Activated naive CD4-positive, alpha-beta T cell treated with anti-CD3 and anti-CD28 coated beads, Interleukin-2, amount 10 ng/mL, durations not matched to agents 7 days and 5 days (primary cell): Measurements from ENCODE around the gene HMGB4.

ENCODE experiments used
- CTCF ChIA-PET: fragments of 350-600 bp; sonication (Branson Sonifier 250); formaldehyde crosslinking; loops from one replicate; lab custom pipeline; 2021; ENCODE audit warnings: antibody characterized with exemption; lab: Charles Lee
- DNase-seq: peaks from one replicate; pipeline ENCODE4 v3.0.0-alpha.2; 2020
- H3K27ac Mint-ChIP-seq: one replicate; pipeline ENCODE4 v1.8.0; 2021; ENCODE audit warnings: mild to moderate bottlenecking, moderate library complexity, mixed read lengths
- H3K27me3 Mint-ChIP-seq: one replicate; pipeline ENCODE4 v1.8.0; 2021; ENCODE audit warnings: mild to moderate bottlenecking, mixed read lengths
- H3K36me3 Mint-ChIP-seq: one replicate; pipeline ENCODE4 v1.8.0; 2021; ENCODE audit warnings: mixed read lengths
- H3K4me1 Mint-ChIP-seq: one replicate; pipeline ENCODE4 v1.8.0; 2021; ENCODE audit warnings: mixed read lengths
- H3K4me3 Mint-ChIP-seq: one replicate; pipeline ENCODE4 v1.8.0; 2021; ENCODE audit warnings: mild to moderate bottlenecking, moderate library complexity, mixed read lengths
- H3K9me3 Mint-ChIP-seq: one replicate; pipeline ENCODE4 v1.8.0; 2021; ENCODE audit warnings: mixed read lengths

The HMGB4 gene

GRCh38 chr1:33860671-33861070, 3.2 kb upstream of the HMGB4 start:
- no peak for DNase-seq
- Mint-ChIP-seq H3K4me3 (no peak overlapping the region), H3K4me1 (no peaks in the 10 kb centered on the region), H3K27me3 (peaks cover 4% of the 10 kb centered on the region), H3K27ac (no peak overlapping the region), H3K36me3 (no peaks in the 10 kb centered on the region), H3K9me3 (no peaks in the 10 kb centered on the region)
- CTCF ChIA-PET = no interaction called here

- H3K9me3 Mint-ChIP-seq = no peaks in the 10 kb centered on the region
- no peak overlapping the region for H3K4me3 Mint-ChIP-seq
- no peaks in the 10 kb centered on the region for H3K4me1 Mint-ChIP-seq
- CTCF ChIA-PET = no interaction called here
- no peaks in the 10 kb centered on the region for H3K36me3 Mint-ChIP-seq
- peaks cover 4% of the 10 kb centered on the region for H3K27me3 Mint-ChIP-seq
- DNase-seq = no peak
- no peak overlapping the region for H3K27ac Mint-ChIP-seq
These were observed 846 bp downstream of the HMGB4 start for GRCh38 chr1:33864460-33865389.

- Mint-ChIP-seq H3K27me3 (peaks cover 4% of the 10 kb centered on the region), H3K4me1 (no peaks in the 10 kb centered on the region), H3K9me3 (no peaks in the 10 kb centered on the region), H3K4me3 (no peak overlapping the region), H3K27ac (no peak overlapping the region), H3K36me3 (no peaks in the 10 kb centered on the region)
- no peak for DNase-seq
- CTCF ChIA-PET = no interaction called here
These were observed 2.4 kb downstream of the HMGB4 start for GRCh38 chr1:33866281-33866680.

- H3K4me1 Mint-ChIP-seq = no peaks in the 10 kb centered on the region
- no peaks in the 10 kb centered on the region for H3K9me3 Mint-ChIP-seq
- H3K4me3 Mint-ChIP-seq = no peak overlapping the region
- CTCF ChIA-PET = no interaction called here
- no peaks in the 10 kb centered on the region for H3K36me3 Mint-ChIP-seq
- peaks cover 4% of the 10 kb centered on the region for H3K27me3 Mint-ChIP-seq
- DNase-seq = no peak
- H3K27ac Mint-ChIP-seq = no peak overlapping the region
These were observed 3.8 kb downstream of the HMGB4 start for GRCh38 chr1:33867684-33868083.

- CTCF ChIA-PET = no interaction called here
- Mint-ChIP-seq H3K4me1 (no peaks in the 10 kb centered on the region), H3K27ac (no peak overlapping the region), H3K27me3 (no peaks in the 10 kb centered on the region), H3K9me3 (no peaks in the 10 kb centered on the region), H3K36me3 (no peaks in the 10 kb centered on the region), H3K4me3 (no peak overlapping the region)
- DNase-seq = no peak
These were observed 8.4 kb downstream of the HMGB4 start for GRCh38 chr1:33872275-33872674.

GRCh38 chr1:33872683-33873082, 8.8 kb downstream of the HMGB4 start:
- no peak overlapping the region for H3K4me3 Mint-ChIP-seq
- no peak overlapping the region for H3K27ac Mint-ChIP-seq
- DNase-seq = no peak
- no peaks in the 10 kb centered on the region for H3K9me3 Mint-ChIP-seq
- no peaks in the 10 kb centered on the region for H3K36me3 Mint-ChIP-seq
- CTCF ChIA-PET = no interaction called here
- H3K4me1 Mint-ChIP-seq = no peaks in the 10 kb centered on the region
- no peaks in the 10 kb centered on the region for H3K27me3 Mint-ChIP-seq

- Mint-ChIP-seq H3K27me3 (peaks cover 5% of the 10 kb centered on the region), H3K27ac (no peak overlapping the region), H3K4me3 (no peak overlapping the region), H3K9me3 (no peaks in the 10 kb centered on the region), H3K4me1 (no peaks in the 10 kb centered on the region), H3K36me3 (no peaks in the 10 kb centered on the region)
- no peak for DNase-seq
- CTCF ChIA-PET = no interaction called here
These were observed 10.8 kb downstream of the HMGB4 start for GRCh38 chr1:33874636-33875035.

GRCh38 chr1:33875862-33876261, 12.0 kb downstream of the HMGB4 start:
- no peaks in the 10 kb centered on the region for H3K9me3 Mint-ChIP-seq
- H3K4me1 Mint-ChIP-seq = no peaks in the 10 kb centered on the region

GRCh38 chr1:33876970-33877650, 13.2 kb downstream of the HMGB4 start:
- Mint-ChIP-seq H3K4me1 (no peaks in the 10 kb centered on the region), H3K9me3 (no peaks in the 10 kb centered on the region), H3K27ac (no peak overlapping the region), H3K36me3 (no peaks in the 10 kb centered on the region), H3K27me3 (peaks cover 5% of the 10 kb centered on the region), H3K4me3 (no peak overlapping the region)
- DNase-seq = no peak
- CTCF ChIA-PET = no interaction called here

More at GRCh38 chr1:33875862-33876261, 12.0 kb downstream of the HMGB4 start:
- Mint-ChIP-seq H3K27me3 (peaks cover 5% of the 10 kb centered on the region), H3K36me3 (no peaks in the 10 kb centered on the region), H3K27ac (no peak overlapping the region), H3K4me3 (no peak overlapping the region)
- CTCF ChIA-PET = no interaction called here
- DNase-seq = no peak

- DNase-seq = no peak
- H3K27ac Mint-ChIP-seq = no peak overlapping the region
- no peaks in the 10 kb centered on the region for H3K4me1 Mint-ChIP-seq
- no peak overlapping the region for H3K4me3 Mint-ChIP-seq
- CTCF ChIA-PET = no interaction called here
- peaks cover 5% of the 10 kb centered on the region for H3K27me3 Mint-ChIP-seq
- H3K9me3 Mint-ChIP-seq = no peaks in the 10 kb centered on the region
- no peaks in the 10 kb centered on the region for H3K36me3 Mint-ChIP-seq
These were observed 14.5 kb downstream of the HMGB4 start for GRCh38 chr1:33878392-33878791.

- CTCF ChIA-PET = no interaction called here
- Mint-ChIP-seq H3K27me3 (peaks cover 5% of the 10 kb centered on the region), H3K36me3 (no peaks in the 10 kb centered on the region), H3K4me3 (no peak overlapping the region), H3K27ac (no peak overlapping the region), H3K4me1 (no peaks in the 10 kb centered on the region), H3K9me3 (no peaks in the 10 kb centered on the region)
- DNase-seq = no peak
These were observed 16.4 kb downstream of the HMGB4 start for GRCh38 chr1:33880305-33880704.

- CTCF ChIA-PET = no interaction called here
- H3K36me3 Mint-ChIP-seq = no peaks in the 10 kb centered on the region
- no peaks in the 10 kb centered on the region for H3K4me1 Mint-ChIP-seq
- no peaks in the 10 kb centered on the region for H3K9me3 Mint-ChIP-seq
- H3K4me3 Mint-ChIP-seq = no peak overlapping the region
- DNase-seq = no peak
- peaks cover 6% of the 10 kb centered on the region for H3K27me3 Mint-ChIP-seq
- no peak overlapping the region for H3K27ac Mint-ChIP-seq
These were observed 22.6 kb downstream of the HMGB4 start for GRCh38 chr1:33886496-33886895.

GRCh38 chr1:33893147-33893830, 29.4 kb downstream of the HMGB4 start:
- DNase-seq = no peak

GRCh38 chr1:33895396-33895795, 31.5 kb downstream of the HMGB4 start:
- DNase-seq = no peak
- Mint-ChIP-seq H3K9me3 (no peaks in the 10 kb centered on the region), H3K36me3 (no peaks in the 10 kb centered on the region), H3K4me1 (no peaks in the 10 kb centered on the region), H3K27me3 (peaks cover 3% of the 10 kb centered on the region), H3K4me3 (no peak overlapping the region), H3K27ac (no peak overlapping the region)
- CTCF ChIA-PET = no interaction called here

More at GRCh38 chr1:33893147-33893830, 29.4 kb downstream of the HMGB4 start:
- Mint-ChIP-seq H3K36me3 (no peaks in the 10 kb centered on the region), H3K4me1 (no peaks in the 10 kb centered on the region), H3K9me3 (no peaks in the 10 kb centered on the region), H3K27ac (no peak overlapping the region), H3K27me3 (no peaks in the 10 kb centered on the region), H3K4me3 (no peak overlapping the region)
- CTCF ChIA-PET = interaction anchor here (1.2 kb wide), 1 partner anchor 260 kb away, joined by 3 read pairs; no protein-coding TSS in a partner anchor
